H1 (cell line): Measurements from ENCODE around the gene RNU7-1. TPM values are rescaled to one million over a fixed set of nuclear protein-coding genes. Genes with fewer than 3 reads are reported as not detected.

Source experiments
- ATF2 ChIP-seq: IDR thresholded peaks from 2 replicates; pipeline ENCODE4 v1.6.1; 2012; ENCODE audit warnings: low read length, inconsistent platforms
- BCL11A ChIP-seq, 2 experiments: IDR thresholded peaks; one replicate each; pipeline ENCODE4 v1.6.1; 2011; ENCODE audit warnings: low read depth in 2 of 2, low read length in 2 of 2, mild to moderate bottlenecking in 2 of 2
- CBX5 ChIP-seq: fragments of 300-800, 300-1000 bp; sonication (generic); IDR thresholded peaks from 2 replicates; pipeline ENCODE4 v1.7.1; 2016; ENCODE audit warnings: antibody characterized with exemption, low read length, low read depth
- CHD2 ChIP-seq: IDR thresholded peaks from 2 replicates; pipeline ENCODE4 v1.6.1; 2012; ENCODE audit warnings: low read length, improper control_type of control experiment
- CREB1 ChIP-seq: IDR thresholded peaks from 2 replicates; pipeline ENCODE4 v1.6.1; 2012; ENCODE audit warnings: inconsistent platforms
- E2F6 ChIP-seq: IDR thresholded peaks from 2 replicates; pipeline ENCODE4 v1.6.1; 2012; ENCODE audit warnings: inconsistent platforms
- EGR1 ChIP-seq: IDR thresholded peaks from 2 replicates; pipeline ENCODE4 v1.6.1; 2011; ENCODE audit warnings: low read depth, low read length, borderline replicate concordance
- FOSL1 ChIP-seq: IDR thresholded peaks from 2 replicates; pipeline ENCODE4 v1.6.1; 2011; ENCODE audit warnings: mild to moderate bottlenecking, low read depth, low read length, moderate library complexity; ENCODE audit not compliant: insufficient read depth
- GTF2F1 ChIP-seq: IDR thresholded peaks from 2 replicates; pipeline ENCODE4 v1.6.1; 2012; ENCODE audit warnings: low read depth, low read length, improper control_type of control experiment, borderline replicate concordance
- HDAC2 ChIP-seq, 2 experiments: fragments of 300-600 bp in 1 of 2; sonication (generic) in 1 of 2; IDR thresholded peaks; 2 replicates each; pipeline ENCODE4 v1.6.1; 2011 to 2012; ENCODE audit warnings: low read depth in 2 of 2, low read length in 2 of 2, mild to moderate bottlenecking in 2 of 2, moderate library complexity in 2 of 2, borderline replicate concordance in 1 of 2, inconsistent platforms in 1 of 2
- JUN ChIP-seq: IDR thresholded peaks from 2 replicates; pipeline ENCODE4 v1.6.1; 2011; ENCODE audit warnings: low read depth, mild to moderate bottlenecking, improper control_type of control experiment, low read length
- JUND ChIP-seq: IDR thresholded peaks from 2 replicates; pipeline ENCODE4 v1.6.1; 2011; ENCODE audit warnings: mild to moderate bottlenecking, improper control_type of control experiment, low read length
- MAFK ChIP-seq: IDR thresholded peaks from 2 replicates; pipeline ENCODE4 v1.6.1; 2012; ENCODE audit warnings: low read depth, mild to moderate bottlenecking, improper control_type of control experiment, low read length
- NRF1 ChIP-seq: IDR thresholded peaks from 2 replicates; pipeline ENCODE4 v1.6.1; 2011; ENCODE audit warnings: mild to moderate bottlenecking, low read depth, low read length, improper control_type of control experiment
- POLR2AphosphoS5 ChIP-seq: IDR thresholded peaks from 2 replicates; pipeline ENCODE4 v1.6.1; 2011; ENCODE audit warnings: low read depth, low read length
- RBBP5 ChIP-seq: IDR thresholded peaks from 2 replicates; pipeline ENCODE4 v1.7.1; 2012; ENCODE audit warnings: low read depth, mild to moderate bottlenecking, inconsistent platforms, low read length, moderate library complexity, borderline replicate concordance
- SAP30 ChIP-seq: fragments of 300-600 bp; sonication (generic); IDR thresholded peaks from 2 replicates; pipeline ENCODE4 v1.7.1; 2012; ENCODE audit warnings: low read length, moderate library complexity, mild to moderate bottlenecking, inconsistent platforms; ENCODE audit not compliant: insufficient read depth, insufficient replicate concordance
- SIRT6 ChIP-seq: IDR thresholded peaks from one replicate; pipeline ENCODE4 v1.7.1; 2012; ENCODE audit warnings: low read length, inconsistent platforms
- TAF1 ChIP-seq: IDR thresholded peaks from 2 replicates; pipeline ENCODE4 v1.6.1; 2011; ENCODE audit warnings: mild to moderate bottlenecking, low read depth, low read length
- TBP ChIP-seq: IDR thresholded peaks from 2 replicates; pipeline ENCODE4 v1.6.1; 2011; ENCODE audit warnings: low read depth, low read length, improper control_type of control experiment
- TCF12 ChIP-seq: IDR thresholded peaks from 2 replicates; pipeline ENCODE4 v1.6.1; 2011; ENCODE audit warnings: low read depth, mild to moderate bottlenecking, low read length
- YY1 ChIP-seq: IDR thresholded peaks from 2 replicates; pipeline ENCODE4 v1.6.1; 2011; ENCODE audit warnings: low read depth, mild to moderate bottlenecking, low read length
- ZNF274 ChIP-seq: IDR thresholded peaks from 2 replicates; pipeline ENCODE4 v1.7.0; 2012; ENCODE audit warnings: low read length, borderline replicate concordance; ENCODE audit errors: extremely low read depth
- polyA plus RNA-seq, 7 experiments: library from polyadenylated mRNA; depleted of rRNA in 3 of 7; stranded (reverse) in 5 of 7; unstranded in 2 of 7; fragments of >200 nt in 5 of 7; fragments of 200-250 nt in 2 of 7; gene quantifications; 1 replicate in 5 of 7; 2 replicates in 1 of 7; 4 replicates in 1 of 7; pipeline versions ENCODE4 v1.2.1 to v1.2.3, GENCODE V29; 2011 to 2013; ENCODE audit warnings: missing spikeins in 2 of 7, mixed read lengths in 2 of 7
- total RNA-seq: library from RNA; stranded (reverse); fragmentation: NEBNext Ultra II Directional; extraction: Animal tissue kit (Norgen Biotek cat#: 25700); gene quantifications from 2 replicates; pipeline ENCODE4 v1.2.1, GENCODE V29; 2021

Gene RNU7-1
- total and polyA plus RNA-seq, 2 of the 8 experiments (the other 6 are each of a cell fraction or from before 2014, with no cell fraction given) = not detected

GRCh38 chr12:6943722-6944380 lies at the start of gene RNU7-1, which contains the start of gene C12orf57 (continued):
- TF ChIP-seq E2F6 (no peak), SAP30 (peak; percentile 31), JUND (peak; percentile 82), YY1 (peak; percentile 62), NRF1 (0 out of 2 replicates have a peak, but pooled peaks have one; percentile 14), EGR1 (peak; percentile 76; the same call in 1 of the 2 replicates), GTF2F1 (peak; percentile 100), TCF12 (0 out of 2 replicates have a peak, but pooled peaks have one; percentile 49), BCL11A (IDR thresholded peaks at IDR 0.05; ENCODE audit: low read depth in 2 of 2, low read length in 2 of 2) (no peak), CBX5 (no peak), MAFK (peak; percentile 57; the same call in 1 of the 2 replicates), TBP (peak; percentile 99), FOSL1 (no peak), RBBP5 (no peak; the same call in 1 of the 2 replicates), JUN (no peak), ZNF274 (no peak), CREB1 (0 out of 2 replicates have a peak, but pooled peaks have one; percentile 13), POLR2AphosphoS5 (peak; percentile 92), HDAC2 (IDR thresholded peaks at IDR 0.05; ENCODE audit: borderline replicate concordance in 1 of 2, low read depth in 2 of 2, low read length in 2 of 2) (peak; percentile 61 to 67; a peak in 2 of 4 replicates), CHD2 (peak; percentile 65), SIRT6 (no peak), TAF1 (peak; percentile 77), ATF2 (peak; percentile 99)
